Measurements from ENCODE around the gene ITGB7.
"Not testable (repeated sequence)": the region's sequence is repeated elsewhere in the genome, so short reads cannot be mapped to it uniquely, and the experiment has no call there.

The ITGB7 gene

GRCh38 chr12:53215497-53215896 is 8.4 kb upstream of the ITGB7 start:
- no peak for DNase-seq

DNA sequence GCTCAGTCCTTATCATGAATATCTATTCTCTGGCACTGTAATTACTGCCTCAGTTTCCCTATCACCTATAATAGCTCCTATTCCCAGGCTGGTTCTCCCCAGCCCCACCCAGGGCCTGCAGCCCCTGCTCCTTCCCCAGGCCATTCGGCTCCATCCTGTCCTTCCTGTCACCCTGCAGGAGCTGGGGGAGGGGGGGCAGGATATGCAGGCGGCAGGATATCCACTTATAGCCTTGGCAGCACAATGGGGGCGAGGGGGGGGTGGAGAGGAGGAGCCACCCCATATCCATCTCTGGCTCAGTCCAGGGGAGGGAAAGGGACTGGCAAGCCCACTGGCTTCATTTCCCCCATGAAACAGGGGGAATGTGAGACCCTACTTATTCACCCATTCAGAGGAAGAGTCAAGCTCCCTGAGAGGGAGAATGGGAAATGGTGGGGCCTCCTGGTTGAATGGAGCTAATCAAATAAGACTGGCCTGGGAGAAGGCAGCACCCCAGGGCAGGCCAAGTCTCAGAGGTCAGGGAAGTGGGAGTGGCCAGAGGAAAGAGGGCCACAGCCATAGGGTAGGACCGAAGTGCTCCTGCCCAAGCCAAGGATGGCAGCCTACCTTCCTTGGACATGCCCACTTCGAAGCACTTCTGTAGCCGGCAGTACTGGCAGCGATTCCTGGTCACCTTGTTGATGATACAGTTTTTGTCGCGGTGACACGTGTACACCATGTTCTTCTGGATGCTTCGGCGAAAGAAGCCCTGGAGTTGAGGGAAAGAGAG is 7.8 kb upstream of the ITGB7 start:
- DNase-seq = no peak

- no peak for DNase-seq
Measured at GRCh38 chr12:53214221-53214620, 7.2 kb upstream of the ITGB7 start.

- DNase-seq = peak; percentile 55
Measured at GRCh38 chr12:53213348-53213747, 6.3 kb upstream of the ITGB7 start.

GRCh38 chr12:53212931-53213330 is 5.9 kb upstream of the ITGB7 start:
- DNase-seq = no peak

DNA sequence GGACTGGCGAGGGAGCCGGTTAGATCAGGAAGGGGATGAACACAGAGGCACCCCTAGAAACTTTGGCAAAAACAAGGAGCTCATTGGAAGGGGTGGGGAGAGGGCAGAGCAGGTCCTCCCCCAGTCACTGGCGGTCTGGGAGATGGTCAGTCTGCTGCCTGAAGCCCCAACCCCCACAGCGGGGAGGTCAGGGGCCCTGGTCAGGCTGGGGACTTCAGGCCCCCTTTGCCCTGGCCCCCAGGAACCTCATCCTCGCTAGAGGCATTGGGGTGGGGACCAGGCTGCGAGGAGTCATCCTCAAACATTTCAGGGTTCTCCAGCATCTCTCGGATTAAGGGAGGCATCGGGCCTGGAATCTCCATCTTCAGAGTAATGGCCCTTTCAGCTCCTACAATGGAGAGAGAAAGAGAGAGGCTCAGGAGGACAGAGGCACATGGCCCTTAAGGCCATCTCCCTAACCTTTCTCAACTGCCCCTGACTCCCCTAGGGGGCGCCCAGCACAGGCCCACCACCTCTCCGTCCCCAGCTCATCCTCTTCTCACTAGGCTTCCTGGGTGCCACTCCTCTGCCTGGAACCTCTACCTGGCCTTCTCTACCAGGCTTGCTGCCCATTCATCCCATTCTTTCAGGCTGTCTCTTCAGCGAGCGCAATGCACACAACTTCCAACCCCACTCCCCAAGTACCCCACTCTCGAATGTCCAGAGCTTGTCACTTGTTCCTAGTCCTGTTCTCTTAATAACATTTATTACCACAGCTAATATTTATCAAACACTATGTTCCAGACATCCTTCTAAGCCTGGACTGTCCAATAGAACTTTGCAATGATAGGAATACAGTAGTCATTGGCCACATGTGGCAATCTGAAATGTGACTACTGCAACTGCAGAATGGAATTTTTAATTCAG is 4.7 kb upstream of the ITGB7 start:
- DNase-seq = no peak

GRCh38 chr12:53210843-53211242 is 3.8 kb upstream of the ITGB7 start:
- no peak for DNase-seq

DNA sequence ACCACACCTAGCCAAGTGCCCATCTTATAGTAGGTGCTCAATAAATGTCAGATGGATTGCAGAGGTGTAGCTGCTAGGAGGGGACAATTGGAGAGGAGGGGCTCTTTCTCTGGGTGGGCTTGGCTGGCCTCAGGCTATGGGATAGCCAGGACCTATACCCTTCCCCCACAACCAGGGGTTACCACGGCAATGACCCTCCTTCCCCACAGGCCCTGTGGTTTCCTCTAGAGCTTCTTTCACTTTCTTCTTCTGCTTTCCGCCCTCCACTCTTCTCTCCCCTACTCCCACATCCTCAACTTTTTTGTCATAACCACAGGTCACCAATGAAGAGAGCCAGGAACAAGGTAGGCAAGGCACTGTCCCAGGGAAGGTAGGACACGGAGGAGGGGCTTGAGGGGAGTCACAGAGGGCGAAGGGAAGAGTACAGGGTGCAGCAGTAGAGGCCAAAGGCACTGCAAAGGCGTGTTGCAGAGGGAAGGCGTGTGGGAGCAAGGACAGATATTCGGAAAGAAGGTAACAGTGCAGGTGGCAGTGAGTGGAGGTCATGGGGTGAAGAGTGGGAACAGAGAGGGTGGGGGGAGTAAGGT is 1.9 kb upstream of the ITGB7 start:
- no peak for DNase-seq

- no peak for DNase-seq
Measured at GRCh38 chr12:53208435-53208834, 1.4 kb upstream of the ITGB7 start.

DNA sequence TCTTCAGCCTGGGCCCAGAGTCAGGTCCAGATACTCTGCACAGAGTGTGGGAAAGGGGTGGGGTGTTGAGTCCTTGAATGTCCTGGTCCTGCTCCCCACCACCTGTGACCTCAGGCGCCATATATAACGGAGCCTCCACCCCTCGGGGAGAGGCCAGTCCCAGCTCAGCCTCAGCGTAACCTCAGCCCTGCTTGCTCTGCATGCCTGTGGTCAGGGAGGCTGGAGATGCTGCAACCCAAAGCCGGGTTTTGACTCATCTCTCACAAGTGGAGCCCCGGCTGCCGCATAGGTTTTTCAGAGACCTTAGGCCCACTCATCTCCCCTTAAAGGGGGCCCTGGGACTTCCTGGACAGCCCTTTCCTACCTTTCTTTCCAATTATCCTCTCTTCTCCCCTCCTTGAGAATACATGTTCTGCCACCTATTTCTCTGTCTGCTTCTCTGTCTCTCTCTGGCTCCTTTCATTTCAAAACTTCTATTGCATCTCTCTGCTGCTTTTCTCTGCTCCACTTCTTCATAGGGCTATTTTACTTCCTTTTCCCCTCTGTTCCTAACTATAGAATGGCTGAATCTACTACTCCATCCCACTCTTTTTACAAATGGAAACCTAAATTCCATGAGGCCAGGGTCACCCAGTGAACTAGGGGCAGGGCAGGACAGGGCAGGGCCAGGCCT is 1.2 kb downstream of the ITGB7 start:
- no peak for DNase-seq

- DNase-seq = no peak
Measured at GRCh38 chr12:53204351-53204750, 2.7 kb downstream of the ITGB7 start.

DNA sequence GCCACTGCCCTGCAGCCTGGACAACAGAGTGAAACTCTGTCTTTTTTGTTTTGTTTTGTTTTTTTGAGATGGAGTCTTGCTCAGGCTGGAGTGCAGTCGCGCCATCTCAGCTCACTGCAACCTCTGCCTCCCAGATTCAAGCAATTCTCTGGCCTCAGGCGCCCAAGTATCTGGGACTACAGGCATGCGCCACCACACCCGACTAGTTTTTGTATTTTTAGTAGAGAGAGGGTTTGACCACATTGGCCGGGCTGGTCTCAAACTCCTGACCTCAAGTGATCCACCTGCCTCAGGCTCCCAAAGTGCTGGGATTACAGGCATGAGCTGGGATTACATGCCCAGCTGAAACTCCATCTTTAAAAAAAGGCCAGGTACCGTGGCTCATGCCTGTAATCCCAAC is 4.7 kb downstream of the ITGB7 start:
- DNase-seq = not testable (repeated sequence)

DNA sequence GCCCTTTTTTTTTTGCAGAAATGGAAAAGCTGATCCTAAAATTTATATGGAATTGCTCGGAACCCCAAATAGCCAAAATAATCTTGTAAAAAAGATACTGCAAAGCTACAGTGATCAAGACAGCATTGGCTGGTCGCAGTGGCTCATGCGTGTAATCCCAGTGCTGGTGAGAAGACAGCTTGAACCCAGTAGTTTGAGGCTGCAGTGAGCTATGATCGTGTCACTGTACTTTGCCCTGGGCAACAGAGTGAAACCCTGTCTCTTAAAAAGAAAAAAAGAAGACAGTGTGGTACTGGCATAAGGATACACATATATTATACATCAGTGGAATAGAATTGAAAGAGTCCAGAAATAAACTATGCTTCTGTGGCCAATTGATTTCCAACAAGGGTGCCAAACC is 5.4 kb downstream of the ITGB7 start:
- DNase-seq = no peak

DNA sequence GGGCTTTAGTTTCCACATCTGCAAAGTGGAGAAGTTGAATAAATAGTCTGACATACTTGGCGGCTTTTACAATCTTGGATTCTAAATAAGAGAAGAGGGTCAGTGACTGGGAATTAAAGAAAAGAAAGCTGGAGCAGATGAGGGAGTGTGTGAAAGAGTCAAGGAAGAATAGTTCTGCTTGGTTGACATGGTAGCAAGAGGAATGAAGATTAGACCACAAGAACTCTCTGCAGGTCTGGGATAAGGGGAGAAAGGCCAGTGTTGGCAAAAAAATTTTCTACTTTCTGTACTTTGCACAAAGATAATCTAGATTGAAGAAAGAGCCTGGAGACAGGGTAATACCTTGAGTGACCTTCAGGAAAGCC is 5.9 kb downstream of the ITGB7 start:
- DNase-seq = no peak

DNA sequence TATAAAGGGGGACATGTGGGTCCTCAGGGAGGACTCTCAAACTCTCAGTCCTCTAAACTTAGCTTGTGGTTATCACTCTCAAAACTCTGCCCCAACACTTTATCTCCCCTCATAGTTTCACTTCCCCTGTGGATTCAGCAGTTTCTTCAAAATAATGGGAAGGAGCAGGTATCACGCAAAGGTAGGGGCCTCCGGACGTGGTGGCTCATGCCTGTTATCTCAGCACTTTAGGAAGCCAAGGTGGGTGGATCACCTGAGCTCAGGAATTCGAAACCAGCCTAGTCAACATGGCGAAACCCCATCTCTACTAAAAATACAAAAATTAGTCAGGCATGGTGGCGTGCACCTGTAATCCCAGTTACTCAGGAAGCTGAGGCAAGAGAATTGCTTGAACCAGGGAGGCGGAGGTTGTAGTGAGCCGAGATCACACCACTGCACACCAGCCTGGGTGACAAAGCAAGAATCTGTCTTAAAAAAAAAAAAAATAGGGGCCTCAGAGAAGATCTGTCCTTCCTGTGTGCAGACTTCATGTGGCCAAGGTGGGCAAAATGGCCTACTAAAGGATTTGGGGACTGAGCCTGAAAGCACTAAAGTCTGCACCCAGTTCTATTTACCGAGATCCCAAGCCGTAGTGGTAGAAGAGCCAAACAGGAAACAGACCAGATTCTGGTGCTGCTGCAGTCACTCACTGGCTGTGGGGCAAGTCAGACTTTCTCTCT is 6.4 kb downstream of the ITGB7 start:
- no peak for DNase-seq

GRCh38 chr12:53200107-53200457 is 7.0 kb downstream of the ITGB7 start:
- no peak for DNase-seq

GRCh38 chr12:53199700-53200099 is 7.4 kb downstream of the ITGB7 start:
- no peak for DNase-seq

DNA sequence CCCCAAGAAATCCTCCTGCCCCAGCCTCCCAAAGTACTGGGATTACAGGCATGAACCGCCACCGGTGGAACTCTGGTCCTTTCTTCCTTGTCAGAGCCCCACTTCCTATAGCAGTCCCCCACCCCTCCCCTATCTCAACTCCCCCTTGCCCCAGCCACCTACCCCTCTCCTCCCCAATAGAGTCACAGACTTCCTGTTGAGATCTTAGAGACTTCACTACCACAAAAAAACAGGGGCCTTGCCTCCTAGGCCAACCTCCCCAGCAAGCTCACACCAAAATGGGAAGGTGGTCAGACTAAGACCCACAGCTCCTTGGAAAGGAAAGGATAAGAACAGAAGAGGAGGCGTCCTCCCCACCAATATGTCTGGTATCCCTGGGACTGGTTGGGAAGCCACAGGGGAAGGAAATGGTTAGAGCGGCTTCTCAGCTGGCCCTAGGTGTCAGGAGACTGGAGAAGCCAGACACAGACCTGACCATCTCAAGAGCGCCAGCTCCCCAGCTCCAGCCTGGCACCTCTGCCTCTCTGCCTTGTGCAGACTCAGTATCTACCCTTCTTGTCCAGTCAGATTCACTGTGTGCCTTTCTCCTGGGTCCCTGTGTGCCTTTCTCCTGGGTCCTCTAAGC is 8.5 kb downstream of the ITGB7 start:
- DNase-seq = no peak

GRCh38 chr12:53197011-53197640 is 9.9 kb downstream of the ITGB7 start:
- DNase-seq = no peak

DNA sequence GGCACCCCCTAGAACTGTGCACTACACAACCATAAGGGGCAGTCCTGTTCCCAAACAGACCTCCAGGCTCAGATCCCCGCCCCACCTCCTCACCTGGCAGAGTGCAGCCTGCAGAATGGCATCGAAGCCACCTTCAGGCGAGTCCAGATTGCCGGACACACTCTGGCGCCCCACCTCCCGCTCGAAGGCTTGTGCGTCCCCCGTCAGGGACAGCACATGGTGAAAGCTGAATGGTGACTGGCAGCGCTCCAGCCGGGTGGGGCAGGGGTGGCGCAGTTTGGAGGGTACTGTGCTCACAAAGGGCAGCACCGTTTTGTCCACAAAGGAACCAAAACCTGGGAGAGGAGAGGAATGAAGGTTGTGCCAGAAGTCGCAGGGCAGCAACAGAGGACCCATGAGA is 10.6 kb downstream of the ITGB7 start:
- DNase-seq = no peak

- DNase-seq = no peak
Measured at GRCh38 chr12:53195516-53196420, 11.3 kb downstream of the ITGB7 start.
